GM18507 (cell line): ENCODE measurements around the gene GPC5.
"Not testable (repeated sequence)": the region's sequence is repeated elsewhere in the genome, so short reads cannot be mapped to it uniquely, and the experiment has no call there.

Source experiments
- DNase-seq: peaks from one replicate; pipeline ENCODE4 v3.0.0; 2011; ENCODE audit warnings: low read depth; ENCODE audit not compliant: insufficient read length; ENCODE audit errors: extremely low spot score
- FAIRE-seq: peaks from 2 replicates; lab custom pipeline; 2011; peaks lifted over from hg19 to GRCh38; lab: Jason Lieb, UNC

Gene GPC5

DNA sequence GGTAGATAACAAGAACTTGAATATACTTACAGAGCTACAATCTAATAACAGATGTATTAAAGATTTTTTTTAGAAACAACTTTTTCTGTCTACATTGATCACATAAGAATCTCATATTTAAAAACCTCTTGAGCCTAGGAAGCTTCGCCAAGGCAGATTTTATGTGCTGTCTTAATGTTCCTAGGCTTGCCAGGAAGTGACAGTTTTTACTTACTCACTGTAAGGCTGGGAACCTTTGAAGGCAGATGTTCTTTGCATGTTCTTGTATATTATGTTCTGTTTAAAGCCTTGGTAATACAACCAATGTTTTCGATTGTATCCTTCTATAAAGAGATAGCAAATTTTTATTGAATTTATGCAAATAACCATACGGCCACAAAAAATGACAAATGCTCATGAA lies 492.7 kb downstream of the GPC5 start:
- FAIRE-seq = no peak
- DNase-seq = no peak

DNA sequence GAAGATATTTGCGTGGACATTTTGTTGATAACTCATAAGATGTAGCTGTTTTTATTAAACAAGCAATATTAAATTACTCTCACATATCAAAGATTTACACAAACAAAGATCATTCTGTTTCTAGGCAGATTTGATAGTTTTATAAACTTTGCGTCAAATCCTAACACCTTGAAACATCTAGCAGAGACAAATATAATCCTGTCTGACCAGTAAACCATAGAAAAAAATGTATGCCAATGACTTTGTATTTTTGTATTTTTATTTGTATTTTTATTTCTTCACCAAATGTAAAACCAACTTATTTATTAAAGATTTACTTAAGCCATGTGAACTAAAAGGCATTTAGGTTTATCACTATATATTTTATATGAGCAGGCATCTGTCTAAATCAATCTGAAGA lies 494.6 kb downstream of the GPC5 start:
- no peak for FAIRE-seq
- DNase-seq = no peak

- no peak for FAIRE-seq
- DNase-seq = no peak
These were observed 495.9 kb downstream of the GPC5 start for GRCh38 chr13:91894316-91894715.

- DNase-seq (no peak), FAIRE-seq (no peak)
These were observed 498.1 kb downstream of the GPC5 start for GRCh38 chr13:91896547-91896946.

- DNase-seq, FAIRE-seq: not testable (repeated sequence)
These were observed 500.6 kb downstream of the GPC5 start for GRCh38 chr13:91898986-91899385.

GRCh38 chr13:91902291-91902690 lies 503.9 kb downstream of the GPC5 start:
- no peak for FAIRE-seq
- DNase-seq = no peak

GRCh38 chr13:91904005-91904404 lies 505.6 kb downstream of the GPC5 start:
- FAIRE-seq (no peak), DNase-seq (no peak)

GRCh38 chr13:91904597-91904996 lies 506.2 kb downstream of the GPC5 start:
- FAIRE-seq (peak; percentile 12), DNase-seq (no peak)

DNA sequence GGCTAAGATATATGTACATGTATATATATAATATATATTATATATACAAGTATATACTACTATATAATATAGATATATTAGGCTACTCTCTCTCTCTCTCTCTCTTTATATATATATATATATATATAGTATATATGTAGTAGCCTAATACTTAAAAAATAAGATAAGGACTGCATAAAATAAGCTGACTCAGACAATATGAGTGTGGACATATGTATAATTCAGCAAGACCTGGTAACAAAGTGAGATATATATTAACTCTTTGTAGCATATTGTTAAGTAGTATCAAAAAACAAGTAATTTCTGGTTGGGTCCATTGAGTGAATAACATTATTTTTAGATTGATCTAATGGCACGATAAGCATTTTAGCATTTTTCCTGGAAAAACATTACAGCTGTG lies 509.0 kb downstream of the GPC5 start:
- no peak for DNase-seq
- FAIRE-seq = no peak

DNA sequence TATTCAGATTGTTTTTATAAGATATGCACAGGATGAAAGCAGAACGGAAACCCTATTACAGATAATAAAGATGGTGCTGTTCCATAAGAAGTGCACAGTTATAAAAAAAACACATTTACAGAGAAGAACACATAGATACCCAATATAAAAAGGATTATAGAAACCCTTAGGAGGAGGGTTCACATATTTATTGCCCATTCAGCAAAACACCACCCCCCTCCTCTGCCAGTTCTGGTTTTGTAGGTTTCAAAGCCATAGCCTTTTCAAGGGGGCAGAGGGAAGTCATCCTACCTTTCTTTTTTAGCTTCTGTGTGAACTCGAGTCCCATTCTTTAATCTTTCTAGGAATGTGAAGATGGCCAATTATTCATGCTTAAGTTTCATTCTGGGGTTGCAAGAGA lies 511.2 kb downstream of the GPC5 start:
- DNase-seq = no peak
- no peak for FAIRE-seq

- FAIRE-seq = no peak
- no peak for DNase-seq
These were observed 524.7 kb downstream of the GPC5 start for GRCh38 chr13:91922969-91923592.

DNA sequence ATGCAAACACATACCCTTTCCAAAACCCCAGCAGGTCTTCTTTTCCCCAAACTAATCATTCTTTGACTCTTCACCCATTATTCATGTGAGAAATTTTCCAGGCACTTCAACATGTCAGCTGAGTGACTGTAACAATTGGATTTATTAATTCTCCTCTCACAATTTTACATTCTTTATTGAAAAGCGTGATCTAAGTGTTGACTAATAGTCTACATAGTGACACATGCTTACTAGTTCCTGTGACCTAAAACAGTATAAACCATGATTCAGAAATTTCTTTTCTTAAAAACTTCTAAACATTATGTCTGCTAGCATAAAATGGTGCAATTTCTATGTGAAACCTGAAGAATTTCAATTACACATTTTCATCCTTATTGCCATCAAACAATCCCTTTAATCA lies 532.3 kb downstream of the GPC5 start:
- DNase-seq = no peak
- no peak for FAIRE-seq

- DNase-seq (no peak), FAIRE-seq (no peak)
These were observed 535.9 kb downstream of the GPC5 start for GRCh38 chr13:91934354-91934753.

GRCh38 chr13:91946498-91947070 lies 548.2 kb downstream of the GPC5 start:
- DNase-seq (no peak), FAIRE-seq (no peak)

DNA sequence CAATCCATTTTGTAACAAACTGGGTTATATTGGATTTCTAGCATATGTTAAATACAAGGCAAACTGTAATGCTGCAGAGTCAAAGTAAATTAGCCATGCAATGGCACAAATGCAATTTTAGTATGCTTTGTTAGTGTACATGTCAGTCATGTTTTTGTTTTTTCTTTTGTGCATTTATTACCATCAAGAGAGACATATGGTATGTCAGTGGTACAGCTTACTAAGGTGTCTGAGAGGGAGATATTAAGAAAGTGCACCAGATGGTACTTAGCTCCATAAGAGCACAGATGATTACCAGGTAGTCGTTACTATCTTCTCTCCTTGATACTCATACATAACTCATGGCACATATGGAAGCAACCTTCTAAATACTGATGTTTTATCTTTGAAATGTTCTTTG lies 550.3 kb downstream of the GPC5 start:
- DNase-seq (no peak), FAIRE-seq (no peak)

- FAIRE-seq = no peak
- no peak for DNase-seq
These were observed 552.4 kb downstream of the GPC5 start for GRCh38 chr13:91950803-91951202.

- no peak for FAIRE-seq
- no peak for DNase-seq
These were observed 557.3 kb downstream of the GPC5 start for GRCh38 chr13:91955546-91956355.

DNA sequence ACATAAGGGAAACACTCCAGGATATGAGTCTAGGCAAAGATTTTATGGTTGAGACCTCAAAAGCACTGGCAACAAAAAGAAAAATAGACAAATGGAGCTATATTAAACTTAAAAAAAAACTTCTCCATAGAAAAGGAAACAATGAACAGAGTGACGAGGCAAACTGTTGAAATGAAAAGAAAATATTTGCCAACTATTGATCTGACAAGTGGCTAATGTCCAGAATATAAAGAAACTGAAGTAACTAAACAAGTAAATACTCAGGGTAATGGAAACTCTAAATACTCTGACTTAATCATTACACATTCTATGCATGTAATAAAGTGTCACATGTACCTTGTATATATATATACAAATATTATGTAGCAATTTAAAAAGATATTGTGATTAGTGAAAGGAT lies 562.5 kb downstream of the GPC5 start:
- FAIRE-seq (no peak), DNase-seq (no peak)

GRCh38 chr13:91962946-91963345 lies 564.5 kb downstream of the GPC5 start:
- FAIRE-seq = no peak

GRCh38 chr13:91965511-91965910 lies 567.1 kb downstream of the GPC5 start:
- FAIRE-seq = no peak

More at GRCh38 chr13:91962946-91963345, 564.5 kb downstream of the GPC5 start:
- no peak for DNase-seq

GRCh38 chr13:91978571-91978970 lies 580.1 kb downstream of the GPC5 start:
- FAIRE-seq (no peak), DNase-seq (no peak)

More at GRCh38 chr13:91965511-91965910, 567.1 kb downstream of the GPC5 start:
- DNase-seq = no peak
